SK-N-MC (cell line): ENCODE data around the gene TRIM71.

Experiments
- DNase-seq: peaks from one replicate; pipeline ENCODE4 v3.0.0-alpha.2; 2011; ENCODE audit warnings: low read depth, low spot score
- H3K27ac ChIP-seq: fragments of 200-600 bp; sonication (generic); 2 replicates; pipeline ENCODE4 v1.5.1; 2016; ENCODE audit warnings: mixed run types
- H3K36me3 ChIP-seq: fragments of 200-600 bp; sonication (generic); 2 replicates; pipeline ENCODE4 v1.6.1; 2017; ENCODE audit warnings: antibody characterized with exemption, low read length, mixed read lengths; ENCODE audit not compliant: insufficient read depth
- H3K4me3 ChIP-seq: fragments of 200-600 bp; sonication (generic); 2 replicates; pipeline ENCODE4 v1.5.1; 2016
- H3K9ac ChIP-seq: fragments of 200-600 bp; sonication (generic); 2 replicates; pipeline ENCODE4 v1.8.0; 2017; ENCODE audit warnings: mixed run types, mixed read lengths; ENCODE audit not compliant: insufficient read length
- H3K9me3 ChIP-seq: fragments of 200-600 bp; sonication (generic); 2 replicates; pipeline ENCODE4 v1.6.1; 2017; ENCODE audit warnings: low read depth, mild to moderate bottlenecking, antibody characterized with exemption, low read length, moderate library complexity, mixed read lengths
- EZH2 ChIP-seq: fragments of 200-600 bp; sonication (generic); IDR thresholded peaks from one replicate; pipeline ENCODE4 v1.6.1; 2017; ENCODE audit warnings: antibody characterized with exemption
- FOXP2 ChIP-seq: optimal IDR thresholded peaks from 2 replicates; pipeline ENCODE3; 2011; ENCODE audit warnings: mild to moderate bottlenecking, moderate library complexity; ENCODE audit not compliant: insufficient read depth; ENCODE audit errors: extremely low read length, control extremely low read depth
- POLR2AphosphoS5 ChIP-seq: IDR thresholded peaks from 2 replicates; pipeline ENCODE4 v1.6.1; 2012; ENCODE audit warnings: mild to moderate bottlenecking, low read depth, low read length, borderline replicate concordance

The TRIM71 gene

DNA sequence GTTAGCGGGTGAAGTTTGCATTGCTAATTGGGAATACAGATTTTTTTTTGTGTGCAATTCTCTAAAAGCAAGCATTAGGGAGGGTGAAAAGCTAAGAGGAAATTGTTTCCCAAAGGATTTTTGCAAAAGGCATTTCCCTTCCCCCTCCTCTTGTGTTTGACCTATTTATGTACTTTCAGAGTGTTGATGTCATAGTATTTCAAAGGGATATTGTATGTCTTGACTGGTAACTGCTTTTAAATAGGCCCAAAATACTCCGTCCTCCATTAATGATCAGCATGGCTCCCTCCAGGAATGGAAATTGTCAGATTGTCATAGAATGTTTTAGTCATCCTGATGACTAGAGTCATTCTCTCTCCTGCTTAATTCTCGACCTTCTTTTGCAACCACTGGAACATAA is 32.4 kb downstream of the TRIM71 start:
- no peak for TF ChIP-seq FOXP2
- TF ChIP-seq POLR2AphosphoS5: no peak
- no peak for TF ChIP-seq EZH2

DNA sequence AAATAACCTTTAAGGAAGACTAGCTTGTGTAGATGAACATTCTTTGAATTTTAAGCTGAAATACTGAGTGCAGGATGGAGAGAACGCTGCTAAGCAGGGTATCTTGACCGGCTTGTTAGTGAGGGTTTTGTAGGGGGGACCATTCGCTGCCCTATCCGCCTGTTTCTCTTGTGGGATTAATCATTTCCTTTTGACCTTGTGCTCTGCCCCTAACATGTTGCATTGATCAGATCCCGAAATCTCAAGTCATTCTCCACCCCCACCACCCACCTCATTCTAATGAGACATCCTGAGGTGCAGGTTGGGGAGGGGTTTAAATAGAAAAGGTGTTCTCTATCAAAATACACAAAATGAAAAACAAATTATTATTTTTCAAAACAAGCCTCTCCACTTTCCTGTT is 32.8 kb downstream of the TRIM71 start:
- no peaks in the 10 kb centered on the region for H3K9me3 ChIP-seq
- no peak overlapping the region for H3K4me3 ChIP-seq
- TF ChIP-seq POLR2AphosphoS5 (no peak), EZH2 (no peak), FOXP2 (no peak)
- no peak overlapping the region for H3K27ac ChIP-seq
- H3K9ac ChIP-seq: no peak overlapping the region
- H3K36me3 ChIP-seq: no peaks in the 10 kb centered on the region
- no peak for DNase-seq

More for the DNA sequence above, 32.4 kb downstream of the TRIM71 start:
- 0 out of 2 replicates have a peak overlapping the region, but pooled peaks have one; percentile 54 for H3K27ac ChIP-seq
- H3K36me3 ChIP-seq: no peaks in the 10 kb centered on the region
- DNase-seq: no peak
- no peak overlapping the region for H3K4me3 ChIP-seq
- H3K9ac ChIP-seq: no peak overlapping the region
- H3K9me3 ChIP-seq: no peaks in the 10 kb centered on the region

DNA sequence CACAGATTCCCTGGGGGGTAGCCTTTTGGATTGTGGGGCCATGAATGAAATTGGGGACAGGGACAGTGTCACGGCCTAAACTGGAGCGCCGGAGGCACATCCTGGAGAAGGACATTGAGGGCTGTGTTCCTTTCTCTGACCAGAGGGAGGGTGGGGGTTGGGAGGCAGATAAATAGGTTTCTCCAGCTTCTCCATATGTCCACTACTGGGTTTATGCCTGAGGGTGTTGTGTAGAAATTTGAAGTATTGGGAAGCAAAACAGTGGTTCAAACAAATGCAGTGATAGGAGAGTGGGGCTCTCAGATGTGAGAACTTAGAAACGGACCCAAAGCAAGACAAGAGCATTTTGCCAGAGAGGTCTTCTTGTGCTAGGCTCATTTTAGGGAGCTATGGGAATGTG is 34.3 kb downstream of the TRIM71 start:
- Histone ChIP-seq H3K9me3 (no peaks in the 10 kb centered on the region), H3K4me3 (no peak overlapping the region), H3K27ac (no peak overlapping the region), H3K36me3 (no peaks in the 10 kb centered on the region), H3K9ac (no peak overlapping the region)
- TF ChIP-seq POLR2AphosphoS5 (no peak), EZH2 (no peak), FOXP2 (no peak)
- no peak for DNase-seq

DNA sequence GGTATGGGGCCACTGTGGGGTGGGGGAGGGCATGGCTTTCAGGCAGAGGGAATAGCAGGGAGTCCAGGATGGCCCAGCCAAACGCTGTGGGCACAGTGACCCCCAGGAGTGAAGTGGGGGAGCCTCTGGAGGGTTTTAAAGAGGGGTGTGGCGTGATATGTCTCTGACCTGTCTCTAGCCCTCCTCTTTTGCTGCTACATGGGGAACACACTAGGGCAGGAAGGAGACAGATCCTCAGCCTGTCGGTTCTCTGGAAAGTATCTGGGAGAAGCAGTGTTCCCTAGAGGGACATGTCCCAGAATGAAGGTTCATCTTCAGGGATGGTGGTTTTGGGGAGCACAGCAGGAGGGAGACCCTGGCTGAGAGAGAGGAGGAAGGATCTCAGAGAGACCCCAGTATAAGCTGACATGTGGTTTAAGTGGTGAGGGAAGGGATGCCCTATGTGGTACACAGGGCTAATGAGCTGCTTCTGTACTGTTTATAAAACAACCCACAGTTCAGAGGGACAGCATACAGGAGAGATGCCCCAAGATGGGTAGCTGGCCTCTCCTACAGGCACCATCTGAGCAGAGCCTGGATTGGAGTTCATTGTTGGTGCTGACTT is 37.7 kb downstream of the TRIM71 start:
- no peak overlapping the region for H3K27ac ChIP-seq

DNA sequence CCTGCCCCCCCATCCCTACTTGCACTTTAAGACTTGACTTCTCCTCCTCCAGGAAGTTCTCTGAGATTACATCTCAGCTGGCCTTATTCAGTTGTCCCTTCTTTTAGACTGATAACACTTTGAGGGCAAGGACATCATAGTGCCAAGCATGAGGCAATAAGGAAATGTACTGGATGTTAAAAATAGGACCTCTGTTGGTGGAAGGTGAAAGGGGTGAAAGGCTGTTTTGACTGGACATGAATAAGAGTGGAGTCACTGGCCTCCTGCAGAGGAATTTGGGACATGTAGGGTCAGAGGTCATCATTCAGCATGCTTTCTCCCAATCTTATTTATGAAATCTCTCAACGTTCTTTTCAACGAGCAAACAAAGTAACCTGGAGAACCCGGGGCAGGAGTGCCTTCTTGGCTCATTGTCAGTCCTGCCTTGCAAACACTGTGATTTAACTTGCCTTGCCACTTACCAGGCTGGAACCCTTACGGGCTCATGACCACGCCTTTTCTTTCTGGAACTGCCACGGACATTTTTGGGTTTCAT is 38.6 kb downstream of the TRIM71 start:
- no peak for TF ChIP-seq POLR2AphosphoS5
- no peak for TF ChIP-seq EZH2
- no peak for TF ChIP-seq FOXP2
- no peak overlapping the region for H3K27ac ChIP-seq
- DNase-seq: no peak
- no peak overlapping the region for H3K9ac ChIP-seq
- H3K4me3 ChIP-seq: no peak overlapping the region
- no peaks in the 10 kb centered on the region for H3K36me3 ChIP-seq
- no peaks in the 10 kb centered on the region for H3K9me3 ChIP-seq

More for the DNA sequence above, 37.7 kb downstream of the TRIM71 start:
- no peaks in the 10 kb centered on the region for H3K36me3 ChIP-seq
- H3K4me3 ChIP-seq: no peak overlapping the region
- H3K9me3 ChIP-seq: no peaks in the 10 kb centered on the region
- DNase-seq: no peak
- H3K9ac ChIP-seq: no peak overlapping the region
- no peak for TF ChIP-seq POLR2AphosphoS5
- TF ChIP-seq EZH2: no peak
- TF ChIP-seq FOXP2: no peak

DNA sequence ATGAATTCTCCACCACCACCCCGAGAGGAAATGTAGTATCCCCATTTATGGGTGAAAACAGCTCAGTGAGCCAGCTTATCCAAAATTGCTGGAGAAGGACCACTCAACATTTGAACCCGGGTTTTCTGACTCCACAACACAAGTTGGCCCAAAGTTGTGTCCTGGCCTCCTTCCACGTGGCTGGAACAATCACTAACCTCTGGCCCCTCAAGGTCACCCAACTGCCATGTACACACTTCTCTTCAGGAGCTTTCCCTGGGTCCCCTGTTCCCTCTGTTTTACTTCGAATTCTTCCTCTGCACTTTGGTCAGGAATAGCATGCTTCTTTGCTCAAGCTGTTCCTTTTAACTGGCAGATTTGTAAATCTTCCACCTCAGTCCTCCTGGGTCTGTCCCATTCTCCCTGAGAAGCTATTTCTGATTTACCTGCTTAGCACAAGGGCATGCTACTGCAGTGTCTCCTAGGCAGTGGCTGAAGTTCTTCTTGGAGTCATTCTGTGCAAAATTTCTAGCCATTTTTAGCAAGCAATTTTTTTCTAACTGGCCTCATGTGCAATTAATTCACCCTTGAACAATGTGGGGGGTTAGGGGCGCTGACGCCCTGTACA is 39.2 kb downstream of the TRIM71 start:
- H3K9me3 ChIP-seq: no peaks in the 10 kb centered on the region
- no peak overlapping the region for H3K4me3 ChIP-seq
- no peak overlapping the region for H3K27ac ChIP-seq
- TF ChIP-seq FOXP2 (no peak), EZH2 (no peak)
- H3K9ac ChIP-seq: no peak overlapping the region
- no peaks in the 10 kb centered on the region for H3K36me3 ChIP-seq
- no peak for DNase-seq

DNA sequence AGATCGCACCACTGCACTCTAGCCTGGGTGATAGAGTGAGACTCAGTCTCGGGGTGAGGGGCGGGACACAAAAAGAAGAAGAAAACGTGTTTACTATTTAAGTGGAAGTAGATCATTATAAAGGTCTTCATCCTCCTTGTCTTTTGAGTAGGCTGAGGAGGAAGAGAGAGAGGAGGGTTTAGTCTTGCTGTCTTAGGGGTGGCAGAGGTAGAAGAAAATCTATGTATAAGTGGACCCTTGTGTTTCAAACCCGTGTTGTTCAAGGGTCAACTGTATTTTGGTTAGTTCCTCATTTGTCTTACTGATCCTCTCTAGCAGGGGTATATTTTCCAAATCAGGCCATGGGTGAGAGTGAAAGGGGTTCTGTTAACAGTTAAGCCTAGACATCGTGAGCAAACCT is 40.1 kb downstream of the TRIM71 start:
- H3K4me3 ChIP-seq: no peak overlapping the region
- DNase-seq: no peak

DNA sequence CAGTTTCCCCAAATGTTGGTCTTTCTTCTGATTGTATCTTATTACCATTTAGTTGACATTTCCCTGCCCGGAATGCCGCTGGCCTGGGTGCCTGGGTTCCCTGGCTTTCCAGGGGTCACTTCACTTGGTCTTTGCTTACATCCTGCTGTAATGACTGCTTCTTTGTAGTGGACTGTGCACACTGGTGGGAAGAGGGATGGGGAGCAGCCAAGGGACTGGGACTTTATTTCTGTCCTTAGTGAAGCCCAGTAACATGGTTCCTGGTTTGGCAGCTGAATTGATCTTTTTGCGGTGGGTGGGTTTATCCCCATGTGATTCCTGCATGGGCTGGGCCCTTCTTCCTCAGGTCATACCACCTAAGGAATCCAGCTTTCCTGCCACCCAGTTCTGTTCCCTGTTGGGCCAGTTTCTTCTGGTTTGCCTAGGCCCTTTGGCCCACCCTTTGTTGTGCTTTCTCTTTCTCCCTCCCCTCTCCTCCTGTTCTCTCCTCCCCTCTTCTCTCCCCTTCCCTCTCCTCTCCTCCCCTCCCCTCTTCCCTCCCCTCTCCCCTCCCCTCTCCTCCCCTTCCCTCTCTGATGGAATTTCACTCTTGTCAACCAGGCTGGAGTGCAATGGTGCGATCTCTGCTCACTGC is 41.9 kb downstream of the TRIM71 start:
- H3K4me3 ChIP-seq: no peak overlapping the region
- no peak for DNase-seq
- no peak overlapping the region for H3K9ac ChIP-seq
- H3K9me3 ChIP-seq: no peaks in the 10 kb centered on the region
- no peaks in the 10 kb centered on the region for H3K36me3 ChIP-seq
- no peak for TF ChIP-seq POLR2AphosphoS5
- TF ChIP-seq EZH2: no peak
- no peak for TF ChIP-seq FOXP2
- H3K27ac ChIP-seq: no peak overlapping the region

More for the DNA sequence above, 40.1 kb downstream of the TRIM71 start:
- H3K27ac ChIP-seq: no peak overlapping the region
- no peak overlapping the region for H3K9ac ChIP-seq
- no peaks in the 10 kb centered on the region for H3K9me3 ChIP-seq
- TF ChIP-seq FOXP2: no peak
- TF ChIP-seq POLR2AphosphoS5: no peak
- no peak for TF ChIP-seq EZH2
- H3K36me3 ChIP-seq: no peaks in the 10 kb centered on the region

DNA sequence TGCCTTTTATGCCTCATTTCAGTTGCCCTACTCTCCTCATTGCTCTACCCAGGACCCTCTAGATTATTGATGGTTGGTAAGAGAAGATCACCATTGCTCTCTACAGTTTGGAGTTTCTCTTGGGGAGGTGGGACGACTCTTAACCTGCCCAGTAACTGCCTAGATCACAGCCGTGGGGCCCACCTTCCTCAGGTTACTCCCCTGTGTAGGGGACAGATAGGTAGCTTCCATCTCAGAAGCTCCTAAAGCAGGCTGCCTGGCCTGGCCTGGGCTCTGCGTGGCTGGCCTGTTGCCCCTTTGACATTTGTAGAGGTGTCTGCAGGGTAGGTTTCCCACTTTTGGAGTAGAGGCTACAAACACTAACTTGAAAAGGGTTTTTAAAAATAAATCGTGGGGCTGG is 42.7 kb downstream of the TRIM71 start:
- H3K9ac ChIP-seq: no peak overlapping the region
- H3K4me3 ChIP-seq: no peak overlapping the region
- H3K36me3 ChIP-seq: no peaks in the 10 kb centered on the region
- no peaks in the 10 kb centered on the region for H3K9me3 ChIP-seq
- no peak for DNase-seq
- TF ChIP-seq FOXP2 (no peak), POLR2AphosphoS5 (no peak), EZH2 (no peak)
- H3K27ac ChIP-seq: no peak overlapping the region
